ENCODE results near the gene NBAS.
A peak's percentile ranks its signal among the peaks of the same experiment; 100 is the strongest.

The NBAS gene

GRCh38 chr2:15560988-15561573 lies at the start of gene NBAS:
Gene NBAS, minus strand, starts transcription at chr2:15561334. Its CDS starts 30 bp downstream, at chr2:15561304.
- peak; percentile 81 for DNase-seq

- DNase-seq = no peak
These were observed 49.4 kb upstream of the NBAS start for GRCh38 chr2:15610430-15610952.

- DNase-seq = no peak
These were observed 48.4 kb upstream of the NBAS start for GRCh38 chr2:15609341-15610042.

- no peak for DNase-seq
These were observed 47.2 kb upstream of the NBAS start for GRCh38 chr2:15608392-15608761.

GRCh38 chr2:15607709-15608391 lies 46.7 kb upstream of the NBAS start:
- DNase-seq = no peak

GRCh38 chr2:15606481-15607441 lies 45.6 kb upstream of the NBAS start:
- DNase-seq = no peak

- DNase-seq = no peak
These were observed 44.6 kb upstream of the NBAS start for GRCh38 chr2:15605721-15606120.

- no peak for DNase-seq
These were observed 42.8 kb upstream of the NBAS start for GRCh38 chr2:15603948-15604347.

GRCh38 chr2:15603044-15603765 lies 42.1 kb upstream of the NBAS start:
- DNase-seq = no peak

GRCh38 chr2:15602393-15602792 lies 41.3 kb upstream of the NBAS start:
- DNase-seq = no peak

- DNase-seq = no peak
These were observed 40.5 kb upstream of the NBAS start for GRCh38 chr2:15601681-15602080.

GRCh38 chr2:15599994-15600393 lies 38.9 kb upstream of the NBAS start:
- DNase-seq = no peak

- no peak for DNase-seq
These were observed 35.8 kb upstream of the NBAS start for GRCh38 chr2:15596968-15597367.

GRCh38 chr2:15596350-15596749 lies 35.2 kb upstream of the NBAS start:
- no peak for DNase-seq

GRCh38 chr2:15595936-15596335 lies 34.8 kb upstream of the NBAS start:
- no peak for DNase-seq

GRCh38 chr2:15595342-15595905 lies 34.3 kb upstream of the NBAS start:
- no peak for DNase-seq

- no peak for DNase-seq
These were observed 33.4 kb upstream of the NBAS start for GRCh38 chr2:15594291-15595256.

- DNase-seq = no peak
These were observed 32.2 kb upstream of the NBAS start for GRCh38 chr2:15593327-15593705.

- DNase-seq = peak; percentile 66
These were observed 30.7 kb upstream of the NBAS start, which contains the start of gene DDX1 for GRCh38 chr2:15591692-15592463. Gene DDX1, plus strand, starts transcription at chr2:15591868. Its CDS starts 66 bp downstream, at chr2:15591934.

GRCh38 chr2:15591373-15591691 lies 30.2 kb upstream of the NBAS start:
- no peak for DNase-seq
